HepG2 (cell line): ENCODE measurements around the gene SYTL3. TPM values are rescaled to one million over a fixed set of nuclear protein-coding genes. Genes with fewer than 3 reads are reported as not detected.

ENCODE experiments used
- ATAC-seq: fragments of 200-7000 bp; cut with Tn5 transposase; 3 replicates; pipeline ENCODE4 v1.9.1; 2020; ENCODE audit warnings: mild to moderate bottlenecking, moderate library complexity
- BruUV-seq: library from RNA; stranded (reverse); fragments of 400-500 nt; replicated peaks from 2 replicates; lab custom pipeline; 2021; lab: Mats Ljungman, UMichigan
- CTCF ChIA-PET: fragments of 300-600 bp; formaldehyde crosslinking; extraction: SDS; loops from one replicate; lab custom pipeline; 2021; ENCODE audit warnings: low total read pairs, inconsistent platforms, low intra/inter-chr PET ratio; lab: Yijun Ruan, JAX
- POLR2A ChIA-PET: fragments of 350-600 bp; sonication (Branson Sonifier 250); formaldehyde crosslinking; loops from one replicate; lab custom pipeline; 2020; ENCODE audit warnings: antibody characterized with exemption, inconsistent platforms; lab: Yijun Ruan, JAX
- DNase-seq: peaks from one replicate; pipeline ENCODE4 v3.0.0-alpha.2; 2015; ENCODE audit warnings: low spot score
- FAIRE-seq: peaks from 3 replicates; lab custom pipeline; 2011; peaks lifted over from hg19 to GRCh38; lab: Jason Lieb, UNC
- H2AFZ ChIP-seq: one replicate; pipeline ENCODE4 v1.6.1; 2011; ENCODE audit warnings: low read length, inconsistent platforms
- H3K27ac ChIP-seq: fragments of 300-600 bp; 3 replicates; pipeline ENCODE4 v1.8.0; 2011; ENCODE audit warnings: mixed run types, mild to moderate bottlenecking, mixed read lengths, low read length, inconsistent platforms; ENCODE audit not compliant: insufficient read depth; ENCODE audit errors: extremely low read length
- H3K27me3 ChIP-seq, 2 experiments: fragments of 200-600 bp in 1 of 2; 2 replicates in 1 of 2; 3 replicates in 1 of 2; pipeline versions ENCODE4 v1.6.0 to v1.8.0; 2011; ENCODE audit warnings: low read length in 2 of 2, mild to moderate bottlenecking in 2 of 2, moderate library complexity in 2 of 2, inconsistent platforms in 1 of 2; ENCODE audit not compliant: insufficient read depth in 2 of 2, control insufficient read depth in 1 of 2
- H3K36me3 ChIP-seq, 2 experiments: fragments of 200-600 bp in 1 of 2; replicated peaks in 1 of 2; 2 replicates in 1 of 2; 3 replicates in 1 of 2; pipeline versions ENCODE4 v1.5.1 to v1.8.0; 2011; ENCODE audit warnings: low read length in 2 of 2, inconsistent platforms in 1 of 2; ENCODE audit not compliant: insufficient read depth in 2 of 2, control insufficient read depth in 1 of 2
- H3K4me1 ChIP-seq: 2 replicates; pipeline ENCODE4 v1.5.1; 2012; ENCODE audit warnings: low read length, inconsistent platforms; ENCODE audit not compliant: insufficient read depth
- H3K4me2 ChIP-seq: 2 replicates; pipeline ENCODE4 v1.6.0; 2011; ENCODE audit warnings: low read depth, low read length, inconsistent platforms
- H3K4me3 ChIP-seq, 3 experiments: fragments of 200-600 bp in 1 of 3; sonication (generic), shearing (Covaris generic) in 1 of 3; replicated peaks in 1 of 3; 2 replicates each; pipeline ENCODE4 v1.5.1; 2011 to 2016; ENCODE audit warnings: low read length in 3 of 3, inconsistent platforms in 2 of 3, low read depth in 2 of 3, mild to moderate bottlenecking in 2 of 3, control low read depth in 1 of 3, mixed read lengths in 1 of 3; ENCODE audit not compliant: insufficient read depth in 1 of 3
- H3K79me2 ChIP-seq: one replicate; pipeline ENCODE4 v1.6.1; 2011; ENCODE audit warnings: low read length, inconsistent platforms; ENCODE audit not compliant: insufficient read depth
- H3K9ac ChIP-seq: 2 replicates; pipeline ENCODE4 v1.6.0; 2011; ENCODE audit warnings: mild to moderate bottlenecking, low read depth, low read length, inconsistent platforms; ENCODE audit not compliant: insufficient read depth
- H3K9me3 ChIP-seq: 2 replicates; pipeline ENCODE4 v1.5.1; 2012; ENCODE audit warnings: mild to moderate bottlenecking, low read length
- H4K20me1 ChIP-seq: 2 replicates; pipeline ENCODE4 v1.6.0; 2011; ENCODE audit warnings: inconsistent platforms, mild to moderate bottlenecking, low read length, moderate library complexity; ENCODE audit not compliant: insufficient read depth
- BCL6 ChIP-seq: IDR thresholded peaks from 2 replicates; pipeline ENCODE4 v1.6.1; 2016; ENCODE audit warnings: missing genetic modification reagents, missing compliant biosample characterization
- FOXA3 ChIP-seq: IDR thresholded peaks from 2 replicates; pipeline ENCODE4 v1.6.1; 2016; ENCODE audit warnings: missing genetic modification reagents, missing compliant biosample characterization
- KMT2A ChIP-seq: sonication (generic); formaldehyde crosslinking; IDR thresholded peaks from 2 replicates; pipeline ENCODE4 v1.4.0; 2020; ENCODE audit warnings: missing genetic modification reagents
- MZF1 ChIP-seq: sonication (generic); formaldehyde crosslinking; IDR thresholded peaks from 2 replicates; pipeline ENCODE4 v1.8.1; 2023; ENCODE audit warnings: mild to moderate bottlenecking, missing genetic modification reagents, borderline replicate concordance
- YEATS2 ChIP-seq: sonication (generic); formaldehyde crosslinking; IDR thresholded peaks from 2 replicates; pipeline ENCODE4 v1.4.0; 2020; ENCODE audit warnings: missing genetic modification reagents, borderline replicate concordance
- YEATS4 ChIP-seq: sonication (generic); formaldehyde crosslinking; IDR thresholded peaks from 2 replicates; pipeline ENCODE4 v1.4.0; 2020; ENCODE audit warnings: missing genetic modification reagents, borderline replicate concordance
- ZNF143 ChIP-seq: sonication (generic); formaldehyde crosslinking; IDR thresholded peaks from 2 replicates; pipeline ENCODE4 v1.4.0; 2020; ENCODE audit warnings: missing genetic modification reagents
- ZNF280B ChIP-seq: sonication (generic); formaldehyde crosslinking; IDR thresholded peaks from 2 replicates; pipeline ENCODE4 v1.5.0; 2020; ENCODE audit warnings: missing genetic modification reagents, mild to moderate bottlenecking, borderline replicate concordance
- ZNF430 ChIP-seq: sonication (generic); formaldehyde crosslinking; IDR thresholded peaks from 2 replicates; pipeline ENCODE4 v1.9.0; 2021; ENCODE audit warnings: mild to moderate bottlenecking, missing genetic modification reagents
- ZNF773 ChIP-seq: sonication (generic); formaldehyde crosslinking; IDR thresholded peaks from 2 replicates; pipeline ENCODE4 v1.4.0; 2020; ENCODE audit warnings: missing genetic modification reagents, borderline replicate concordance
- ZSCAN25 ChIP-seq: sonication (generic); formaldehyde crosslinking; IDR thresholded peaks from 2 replicates; pipeline ENCODE4 v1.8.0; 2022; ENCODE audit warnings: mild to moderate bottlenecking, missing genetic modification reagents
- WGBS: methylation state at CpG from one replicate; pipeline ENCODE4 v1.1.6; 2017; ENCODE audit warnings: low lambda C conversion rate; 5-methylcytosine and 5-hydroxymethylcytosine counted together
- in situ Hi-C: cut with HindIII; loops from 2 replicates; pipeline ENCODE4 v1.10.0; 2017; ENCODE audit warnings: low pct_unique_long_range_greater_than_20kb; ENCODE audit not compliant: extremely low pct_ligation_motif_present
- intact Hi-C: fragments of 100-400 bp; cut with micrococcal nuclease; formaldehyde crosslinking; loops from one replicate; pipeline ENCODE4 v1.10.0; 2022; ENCODE audit not compliant: unreplicated experiment
- polyA plus RNA-seq, 8 experiments: library from polyadenylated mRNA; depleted of rRNA in 3 of 8; stranded (reverse) in 7 of 8; unstranded in 1 of 8; fragments of >200 nt; fragmentation: Illumina TruSeq in 4 of 8; extraction: Trizol in 4 of 8; gene quantifications; 2 replicates each; pipeline versions ENCODE4 v1.2.1 to v1.2.3, GENCODE V29; 2011 to 2016; ENCODE audit warnings: low read depth in 4 of 8, missing spikeins in 1 of 8, mixed read lengths in 1 of 8; ENCODE audit not compliant: insufficient read depth in 1 of 8
- total RNA-seq, 5 experiments: library from RNA; depleted of rRNA; stranded (reverse); fragments of >200 nt; fragmentation: Illumina TruSeq; extraction: Trizol; gene quantifications; 2 replicates each; pipeline ENCODE4 v1.2.3, GENCODE V29; 2016; ENCODE audit warnings: low read depth in 1 of 5
- TF ChIP-seq, protein P1 (sequence below): IDR thresholded peaks from 2 replicates; pipeline ENCODE4 v1.6.1; 2012; ENCODE audit warnings: inconsistent platforms
- TF ChIP-seq, protein P2 (sequence below): sonication (generic); formaldehyde crosslinking; IDR thresholded peaks from 2 replicates; pipeline ENCODE4 v1.4.0; 2020; ENCODE audit warnings: mild to moderate bottlenecking, missing genetic modification reagents

The SYTL3 gene
- total and polyA plus RNA-seq, 2 of the 13 experiments (the other 11 are each of a cell fraction or from before 2014, with no cell fraction given) = 0.11 to 0.28 TPM

GRCh38 chr6:158606935-158607334, 42.9 kb upstream of the SYTL3 start:
- 0 out of 2 replicates have a peak, but pooled peaks have one; percentile 22 for TF ChIP-seq MZF1 (CRISPR knock-in tag)
- TF ChIP-seq KMT2A (CRISPR knock-in tag) = no peak
- 96% methylated on average over 7 of the region's 7 CpGs for WGBS
- H3K79me2 ChIP-seq = peaks cover 18% of the 10 kb centered on the region
- ATAC-seq (no peak), FAIRE-seq (no peak), DNase-seq (no peak)
- peaks cover 40% of the 10 kb centered on the region; the same call in 1 of the 2 replicates for H4K20me1 ChIP-seq
- H3K27me3 ChIP-seq = no peaks in the 10 kb centered on the region
- no peaks in the 10 kb centered on the region for H3K9me3 ChIP-seq
- POLR2A ChIA-PET = no interaction called here
- in situ Hi-C loops (no loop called here), intact Hi-C loops (no loop called here)
- H2AFZ ChIP-seq = no peak overlapping the region
- no peaks in the 10 kb centered on the region for H3K4me1 ChIP-seq
- H3K9ac ChIP-seq = no peak overlapping the region
- peaks cover 70 to 99% of the 10 kb centered on the region in 2 experiments for H3K36me3 ChIP-seq
- CTCF ChIA-PET = no interaction called here
- BruUV-seq = no TSS peak
- H3K4me2 ChIP-seq = no peak overlapping the region
- no peak overlapping the region for H3K27ac ChIP-seq
- no peak overlapping the region for H3K4me3 ChIP-seq

GRCh38 chr6:158607411-158608170, 42.3 kb upstream of the SYTL3 start:
- intact Hi-C loops = no loop called here
- CTCF ChIA-PET = no interaction called here

More at GRCh38 chr6:158607411-158608170, 42.3 kb upstream of the SYTL3 start:
- no peak for FAIRE-seq
- Histone ChIP-seq H3K9ac (no peak overlapping the region), H3K9me3 (no peaks in the 10 kb centered on the region), H3K27ac (no peak overlapping the region), H3K4me3 (no peak overlapping the region), H4K20me1 (peaks cover 43% of the 10 kb centered on the region; the same call in 1 of the 2 replicates), H3K79me2 (peaks cover 11% of the 10 kb centered on the region), H3K27me3 (no peaks in the 10 kb centered on the region), H3K4me2 (no peak overlapping the region), H2AFZ (no peak overlapping the region), H3K36me3 (peaks cover 71 to 99% of the 10 kb centered on the region in 2 experiments), H3K4me1 (no peaks in the 10 kb centered on the region)
- in situ Hi-C loops = no loop called here
- no TSS peak for BruUV-seq
- ATAC-seq = no peak
- TF ChIP-seq ZNF280B (CRISPR knock-in tag) (no peak), ZSCAN25 (CRISPR knock-in tag) (no peak), YEATS2 (CRISPR knock-in tag) (no peak), YEATS4 (no peak), ZNF143 (CRISPR knock-in tag) (no peak), ZNF773 (no peak), BCL6 (no peak), FOXA3 (CRISPR knock-in tag) (no peak), ZNF430 (CRISPR knock-in tag) (no peak)
- TF ChIP-seq, protein P1, sequence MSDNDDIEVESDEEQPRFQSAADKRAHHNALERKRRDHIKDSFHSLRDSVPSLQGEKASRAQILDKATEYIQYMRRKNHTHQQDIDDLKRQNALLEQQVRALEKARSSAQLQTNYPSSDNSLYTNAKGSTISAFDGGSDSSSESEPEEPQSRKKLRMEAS = no peak
- TF ChIP-seq, protein P2, sequence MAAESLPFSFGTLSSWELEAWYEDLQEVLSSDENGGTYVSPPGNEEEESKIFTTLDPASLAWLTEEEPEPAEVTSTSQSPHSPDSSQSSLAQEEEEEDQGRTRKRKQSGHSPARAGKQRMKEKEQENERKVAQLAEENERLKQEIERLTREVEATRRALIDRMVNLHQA (CRISPR knock-in tag) = no peak
- WGBS = 98% methylated on average over 13 of the region's 14 CpGs
- DNase-seq = no peak
- POLR2A ChIA-PET = no interaction called here
